Caco-2 (cell line): ENCODE measurements around the gene KDM5A. TPM values are rescaled to one million over a fixed set of nuclear protein-coding genes. Genes with fewer than 3 reads are reported as not detected.

Source experiments
- BruUV-seq: library from RNA; stranded (reverse); fragments of 400-500 nt; replicated peaks from 2 replicates; lab custom pipeline; 2021; lab: Mats Ljungman, UMichigan
- CTCF ChIA-PET: fragments of 300-600 bp; sonication (Branson Sonifier 250); formaldehyde crosslinking; loops from one replicate; lab custom pipeline; 2022; ENCODE audit warnings: antibody characterized with exemption; lab: Charles Lee
- POLR2A ChIA-PET: fragments of 300-600 bp; sonication (Branson Sonifier 250); formaldehyde crosslinking; loops from one replicate; lab custom pipeline; 2022; ENCODE audit warnings: antibody characterized with exemption; lab: Charles Lee
- DNase-seq, 2 experiments: peaks; one replicate each; pipeline versions ENCODE4 v3.0.0 to v3.0.0-alpha.2; 2020 to 2022
- H3K27me3 ChIP-seq: replicated peaks from 2 replicates; pipeline ENCODE4 v1.6.0; 2011; ENCODE audit warnings: low read length; ENCODE audit not compliant: control insufficient read depth, insufficient read depth
- H3K36me3 ChIP-seq: 2 replicates; pipeline ENCODE4 v1.5.1; 2011; ENCODE audit warnings: low read length; ENCODE audit not compliant: control insufficient read depth, insufficient read depth
- H3K4me1 ChIP-seq: fragments of 250-450 bp; sonication (Bioruptor Pico); 2 replicates; pipeline ENCODE4 v1.5.1; 2020; ENCODE audit warnings: mild to moderate bottlenecking
- H3K4me3 ChIP-seq: 2 replicates; pipeline ENCODE4 v1.5.1; 2011; ENCODE audit warnings: low read depth, mild to moderate bottlenecking, control low read depth, low read length
- H3K9me3 ChIP-seq: fragments of 250-450 bp; sonication (Bioruptor Pico); 2 replicates; pipeline ENCODE4 v1.5.1; 2020; ENCODE audit warnings: mild to moderate bottlenecking, moderate library complexity
- H3K27ac Mint-ChIP-seq: one replicate; pipeline ENCODE4 v1.8.0; 2022; ENCODE audit warnings: mixed read lengths; ENCODE audit not compliant: unreplicated experiment
- H3K27me3 Mint-ChIP-seq: one replicate; pipeline ENCODE4 v1.8.0; 2022; ENCODE audit warnings: mixed read lengths; ENCODE audit not compliant: insufficient read depth, unreplicated experiment
- H3K36me3 Mint-ChIP-seq: one replicate; pipeline ENCODE4 v1.8.0; 2022; ENCODE audit warnings: mild to moderate bottlenecking, mixed read lengths; ENCODE audit not compliant: insufficient read depth, unreplicated experiment
- H3K4me1 Mint-ChIP-seq: one replicate; pipeline ENCODE4 v1.8.0; 2022; ENCODE audit warnings: low read depth, mixed read lengths; ENCODE audit not compliant: unreplicated experiment
- H3K4me3 Mint-ChIP-seq: one replicate; pipeline ENCODE4 v1.8.0; 2022; ENCODE audit warnings: mild to moderate bottlenecking, moderate library complexity, mixed read lengths; ENCODE audit not compliant: unreplicated experiment
- H3K9me3 Mint-ChIP-seq: one replicate; pipeline ENCODE4 v1.8.0; 2022; ENCODE audit warnings: mixed read lengths; ENCODE audit not compliant: unreplicated experiment
- CTCF ChIP-seq, 2 experiments: fragments of 200-600 bp in 1 of 2; IDR thresholded peaks; 1 replicate in 1 of 2; 2 replicates in 1 of 2; pipeline versions ENCODE4 v1.5.1 to v1.8.0; 2011 to 2022; ENCODE audit warnings: antibody characterized with exemption in 1 of 2, control low read depth in 1 of 2, inconsistent platforms in 1 of 2, low read depth in 1 of 2, low read length in 1 of 2, mild to moderate bottlenecking in 1 of 2, moderate library complexity in 1 of 2; ENCODE audit not compliant: insufficient read depth in 1 of 2, severe bottlenecking in 1 of 2, unreplicated experiment in 1 of 2
- intact Hi-C: fragments of 100-400 bp; cut with micrococcal nuclease; formaldehyde crosslinking; loops from one replicate; pipeline ENCODE4 v1.10.0; 2022; ENCODE audit not compliant: unreplicated experiment
- total RNA-seq: library from RNA; stranded (reverse); gene quantifications from 2 replicates; pipeline ENCODE4 v1.2.3, GENCODE V29; 2022

Gene KDM5A
- total RNA-seq, 1 experiment from 2014 or later = 72.7 TPM

DNA sequence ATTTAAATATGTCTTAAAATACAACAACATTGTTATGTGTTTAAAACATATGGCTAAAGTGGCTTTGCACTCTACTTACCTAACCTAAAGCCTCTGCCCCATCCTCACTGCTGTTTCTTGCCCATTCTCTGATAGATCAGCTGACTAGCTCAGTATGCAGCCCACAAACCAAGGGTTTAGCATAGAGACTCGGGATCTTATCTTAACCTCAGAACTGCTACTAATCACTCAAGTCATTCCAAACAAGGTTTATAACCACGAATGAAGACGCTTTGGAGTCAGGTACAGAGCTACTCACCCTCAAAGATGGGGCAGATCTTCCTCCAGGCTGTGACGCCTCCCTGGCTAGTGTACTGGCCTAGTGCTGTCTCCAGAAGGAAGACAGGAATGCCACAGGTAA is 145.7 kb downstream of the KDM5A start:
- H3K9me3 ChIP-seq = peaks cover 14% of the 10 kb centered on the region
- no peak overlapping the region for H3K4me3 ChIP-seq
- Mint-ChIP-seq H3K36me3 (no peaks in the 10 kb centered on the region), H3K27ac (no peak overlapping the region), H3K4me1 (no peaks in the 10 kb centered on the region), H3K4me3 (no peak overlapping the region), H3K9me3 (peaks cover 31% of the 10 kb centered on the region), H3K27me3 (peaks cover 15% of the 10 kb centered on the region)
- peak in 1 of 2 experiments; percentile 22 for DNase-seq
- TF ChIP-seq CTCF (IDR thresholded peaks at IDR 0.05; ENCODE audit: insufficient read depth in 1 of 2, low read depth in 1 of 2, low read length in 1 of 2, severe bottlenecking in 1 of 2, unreplicated experiment in 1 of 2) = no peak
- no TSS peak for BruUV-seq
- H3K4me1 ChIP-seq = no peaks in the 10 kb centered on the region
- H3K36me3 ChIP-seq = no peaks in the 10 kb centered on the region
- intact Hi-C loops = no loop called here
- H3K27me3 ChIP-seq = no peaks in the 10 kb centered on the region
- ChIA-PET CTCF (no interaction called here), POLR2A (no interaction called here)

DNA sequence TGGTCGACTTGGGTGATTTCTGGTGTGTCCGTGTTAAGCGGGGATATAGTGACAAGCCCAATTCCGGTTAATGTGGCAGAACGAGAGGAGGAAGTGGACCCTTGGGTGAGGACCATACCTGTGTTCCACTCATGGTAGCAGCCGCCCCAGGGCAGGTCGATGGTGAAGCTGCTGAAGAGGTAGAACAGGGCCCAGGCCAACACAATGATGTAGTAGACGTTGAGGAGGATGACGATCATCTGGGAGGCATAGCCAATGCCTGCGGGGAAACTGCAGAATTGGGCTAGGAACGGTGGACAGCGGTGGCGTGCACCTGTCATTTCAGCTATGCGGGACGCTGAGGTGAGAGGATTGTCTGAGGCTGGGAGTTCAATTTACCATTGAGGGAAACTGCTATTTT is 146.6 kb downstream of the KDM5A start:
- no peak for DNase-seq
- no peak overlapping the region for H3K4me3 ChIP-seq
- H3K4me1 ChIP-seq = no peaks in the 10 kb centered on the region
- Mint-ChIP-seq H3K27ac (no peak overlapping the region), H3K4me1 (no peaks in the 10 kb centered on the region), H3K36me3 (no peaks in the 10 kb centered on the region), H3K4me3 (no peak overlapping the region), H3K9me3 (peaks cover 22% of the 10 kb centered on the region), H3K27me3 (peaks cover 10% of the 10 kb centered on the region)
- H3K27me3 ChIP-seq = no peaks in the 10 kb centered on the region
- intact Hi-C loops = no loop called here
- ChIA-PET CTCF (no interaction called here), POLR2A (no interaction called here)
- no TSS peak for BruUV-seq
- H3K9me3 ChIP-seq = peaks cover 19% of the 10 kb centered on the region
- no peak for TF ChIP-seq CTCF (IDR thresholded peaks at IDR 0.05; ENCODE audit: insufficient read depth in 1 of 2, low read depth in 1 of 2, low read length in 1 of 2, severe bottlenecking in 1 of 2, unreplicated experiment in 1 of 2)
- no peaks in the 10 kb centered on the region for H3K36me3 ChIP-seq

DNA sequence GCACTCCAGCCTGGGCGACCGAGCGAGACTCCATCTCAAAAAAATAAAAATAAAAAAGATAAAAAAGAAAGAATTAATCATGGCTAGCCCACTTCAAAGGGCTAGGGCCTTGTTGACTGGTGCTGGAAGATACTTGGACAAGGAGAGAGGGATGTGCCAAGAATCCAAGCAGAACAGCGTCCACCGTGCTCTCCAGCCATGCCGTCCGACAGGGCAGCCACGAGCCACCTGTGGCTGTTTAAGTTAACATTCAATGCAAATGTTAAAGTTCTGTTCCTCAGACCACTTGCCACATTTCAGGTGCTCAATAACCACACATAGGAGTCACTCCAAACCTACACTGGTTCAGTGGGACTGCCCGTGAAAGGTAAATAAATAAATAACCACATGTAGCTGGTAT is 147.9 kb downstream of the KDM5A start:
- H3K27me3 Mint-ChIP-seq = peaks cover 10% of the 10 kb centered on the region
- Histone ChIP-seq H3K27me3 (no peaks in the 10 kb centered on the region), H3K4me1 (no peaks in the 10 kb centered on the region), H3K4me3 (no peak overlapping the region), H3K36me3 (no peaks in the 10 kb centered on the region), H3K9me3 (peaks cover 23% of the 10 kb centered on the region)
- TF ChIP-seq CTCF (IDR thresholded peaks at IDR 0.05; ENCODE audit: insufficient read depth in 1 of 2, low read depth in 1 of 2, low read length in 1 of 2, severe bottlenecking in 1 of 2, unreplicated experiment in 1 of 2) = no peak
- BruUV-seq = no TSS peak
- no peak overlapping the region for H3K4me3 Mint-ChIP-seq
- DNase-seq = no peak
- H3K36me3 Mint-ChIP-seq = no peaks in the 10 kb centered on the region
- intact Hi-C loops = no loop called here
- no peak overlapping the region for H3K27ac Mint-ChIP-seq
- ChIA-PET POLR2A (no interaction called here), CTCF (no interaction called here)
- H3K9me3 Mint-ChIP-seq = peaks cover 15% of the 10 kb centered on the region
- H3K4me1 Mint-ChIP-seq = no peaks in the 10 kb centered on the region
